IPS-NIHi7 (cell line): ENCODE results near the gene OR5B21.

ENCODE experiments used
- DNase-seq: peaks from one replicate; pipeline ENCODE4 v3.0.0; 2012; ENCODE audit warnings: mixed read lengths; ENCODE audit errors: extremely low spot score

Gene OR5B21

GRCh38 chr11:58508005-58508404 lies at the start of gene OR5B21:
TSS of gene OR5B21 (minus strand) at chr11:58508105. CDS start at chr11:58508105, 0 bp downstream.
- DNase-seq, result no peak

- no peak for DNase-seq
Observed at GRCh38 chr11:58549644-58550043, 41.7 kb upstream of the OR5B21 start.

- no peak for DNase-seq
Observed at GRCh38 chr11:58546841-58547240, 38.9 kb upstream of the OR5B21 start.

GRCh38 chr11:58531865-58532341 lies 24.0 kb upstream of the OR5B21 start:
- no peak for DNase-seq

GRCh38 chr11:58530236-58530635 lies 22.3 kb upstream of the OR5B21 start:
- DNase-seq, result no peak

- no peak for DNase-seq
Observed at GRCh38 chr11:58527429-58527828, 19.5 kb upstream of the OR5B21 start.

- DNase-seq, result no peak
Observed at GRCh38 chr11:58526721-58527120, 18.8 kb upstream of the OR5B21 start.

- no peak for DNase-seq
Observed at GRCh38 chr11:58525037-58525614, 17.2 kb upstream of the OR5B21 start.

- DNase-seq, result peak; percentile 81
Observed at GRCh38 chr11:58524232-58525036, 16.5 kb upstream of the OR5B21 start.

GRCh38 chr11:58513747-58514367 lies 6.0 kb upstream of the OR5B21 start:
- DNase-seq, result peak; percentile 72

- no peak for DNase-seq
Observed at GRCh38 chr11:58511636-58512035, 3.7 kb upstream of the OR5B21 start.

- no peak for DNase-seq
Observed at GRCh38 chr11:58509748-58510147, 1.8 kb upstream of the OR5B21 start.

- DNase-seq, result no peak
Observed at GRCh38 chr11:58508814-58509213, 909 bp upstream of the OR5B21 start.

- no peak for DNase-seq
Observed at GRCh38 chr11:58507355-58507754, 550 bp downstream of the OR5B21 start.

- no peak for DNase-seq
Observed at GRCh38 chr11:58506935-58507334, 970 bp downstream of the OR5B21 start.

GRCh38 chr11:58505849-58506248 lies 2.1 kb downstream of the OR5B21 start:
- no peak for DNase-seq

GRCh38 chr11:58504232-58504631 lies 3.7 kb downstream of the OR5B21 start:
- DNase-seq, result no peak

GRCh38 chr11:58503361-58503856 lies 4.5 kb downstream of the OR5B21 start:
- no peak for DNase-seq

GRCh38 chr11:58502004-58502403 lies 5.9 kb downstream of the OR5B21 start:
- DNase-seq, result no peak

- no peak for DNase-seq
Observed at GRCh38 chr11:58498464-58498863, 9.4 kb downstream of the OR5B21 start.

GRCh38 chr11:58497951-58498350 lies 10.0 kb downstream of the OR5B21 start:
- no peak for DNase-seq

GRCh38 chr11:58495906-58496305 lies 12.0 kb downstream of the OR5B21 start:
- no peak for DNase-seq

GRCh38 chr11:58494101-58494500 lies 13.8 kb downstream of the OR5B21 start:
- no peak for DNase-seq
